ENCODE data around the gene MIF.

MIF gene

DNA sequence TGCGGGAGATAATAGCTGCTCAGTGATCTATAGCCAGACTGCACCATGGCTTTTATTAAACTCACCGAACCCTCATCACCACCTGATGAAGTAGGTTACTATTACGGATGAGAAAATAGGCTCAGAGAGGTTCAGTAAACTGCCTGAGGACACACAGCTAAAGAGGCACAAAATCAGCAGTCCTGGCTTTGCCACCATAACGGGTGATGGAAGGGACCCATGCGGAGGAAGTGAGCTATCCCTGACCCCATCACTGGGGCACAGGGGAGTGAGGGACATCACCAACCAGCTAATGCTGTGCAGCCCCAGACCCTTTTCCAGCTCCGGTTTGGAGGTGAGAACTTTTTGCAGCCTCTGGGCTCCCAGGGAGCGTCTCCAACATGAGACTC, 48.1 kb upstream of the MIF start:
- no peaks in the 10 kb centered on the region for H3K9me2 ChIP-seq (replicated peaks; ENCODE audit: low read depth, low read length)
- no peak overlapping the region for H3K9ac ChIP-seq (ENCODE audit: low read depth, low read length, poor library complexity, severe bottlenecking)

DNA sequence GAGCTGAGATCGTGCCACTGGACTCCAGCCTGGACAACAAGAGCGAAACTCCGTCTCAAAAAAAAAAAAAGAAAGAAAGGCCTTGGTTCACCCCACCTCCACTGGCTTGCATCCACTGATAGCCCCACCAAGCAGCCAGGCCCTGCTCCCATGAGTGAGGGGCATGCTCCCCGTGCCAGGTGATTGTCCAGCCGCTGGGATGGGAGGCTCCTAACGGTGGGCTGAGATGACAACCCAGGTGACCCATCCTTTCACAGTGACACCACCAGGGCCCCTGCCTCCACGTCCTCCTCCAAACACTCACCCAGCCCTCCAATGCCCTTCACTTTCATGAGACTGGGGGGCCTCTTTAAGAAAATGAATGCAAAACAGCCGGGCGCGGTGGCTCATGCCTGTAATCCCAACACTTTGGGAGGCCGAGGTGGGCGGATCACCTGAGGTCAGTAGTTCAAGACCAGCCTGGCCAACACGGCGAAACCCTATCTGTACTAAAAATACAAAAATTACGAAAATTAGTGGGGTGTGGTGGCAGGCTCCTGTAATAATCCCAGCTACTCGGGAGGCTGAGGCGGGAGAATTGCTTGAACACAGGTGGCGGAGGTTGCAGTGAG, 46.8 kb upstream of the MIF start:
- no peak overlapping the region for H3K9ac ChIP-seq (ENCODE audit: low read depth, low read length, poor library complexity, severe bottlenecking)
- H3K9me3 ChIP-seq (ENCODE audit: insufficient read depth, low read depth, low read length), result no peaks in the 10 kb centered on the region
- H4K20me1 ChIP-seq (ENCODE audit: insufficient read depth, low read length, poor library complexity, severe bottlenecking), result no peaks in the 10 kb centered on the region
- H3K36me3 ChIP-seq (ENCODE audit: insufficient read depth, low read length), result no peaks in the 10 kb centered on the region
- TF ChIP-seq EZH2phosphoT487 (IDR thresholded peaks at IDR 0.05; ENCODE audit: borderline replicate concordance), result no peak
- TF ChIP-seq, protein P1, sequence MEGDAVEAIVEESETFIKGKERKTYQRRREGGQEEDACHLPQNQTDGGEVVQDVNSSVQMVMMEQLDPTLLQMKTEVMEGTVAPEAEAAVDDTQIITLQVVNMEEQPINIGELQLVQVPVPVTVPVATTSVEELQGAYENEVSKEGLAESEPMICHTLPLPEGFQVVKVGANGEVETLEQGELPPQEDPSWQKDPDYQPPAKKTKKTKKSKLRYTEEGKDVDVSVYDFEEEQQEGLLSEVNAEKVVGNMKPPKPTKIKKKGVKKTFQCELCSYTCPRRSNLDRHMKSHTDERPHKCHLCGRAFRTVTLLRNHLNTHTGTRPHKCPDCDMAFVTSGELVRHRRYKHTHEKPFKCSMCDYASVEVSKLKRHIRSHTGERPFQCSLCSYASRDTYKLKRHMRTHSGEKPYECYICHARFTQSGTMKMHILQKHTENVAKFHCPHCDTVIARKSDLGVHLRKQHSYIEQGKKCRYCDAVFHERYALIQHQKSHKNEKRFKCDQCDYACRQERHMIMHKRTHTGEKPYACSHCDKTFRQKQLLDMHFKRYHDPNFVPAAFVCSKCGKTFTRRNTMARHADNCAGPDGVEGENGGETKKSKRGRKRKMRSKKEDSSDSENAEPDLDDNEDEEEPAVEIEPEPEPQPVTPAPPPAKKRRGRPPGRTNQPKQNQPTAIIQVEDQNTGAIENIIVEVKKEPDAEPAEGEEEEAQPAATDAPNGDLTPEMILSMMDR (conservative IDR thresholded peaks at IDR 0.05; ENCODE audit: low read length), result no peak
- peaks cover 12% of the 10 kb centered on the region for H3K4me1 ChIP-seq (ENCODE audit: insufficient read depth, low read length, poor library complexity, severe bottlenecking)
- no peak overlapping the region for H3K4me2 ChIP-seq (ENCODE audit: low read depth, low read length, poor library complexity, severe bottlenecking)
- H3K4me3 ChIP-seq (ENCODE audit: low read length, poor library complexity, severe bottlenecking), result no peak overlapping the region
- no peaks in the 10 kb centered on the region for H3F3A ChIP-seq (ENCODE audit: low read depth)
- H2AFZ ChIP-seq (ENCODE audit: low read length), result no peak overlapping the region
- H3K27me3 ChIP-seq (ENCODE audit: insufficient read depth, low read length, poor library complexity, severe bottlenecking), result no peaks in the 10 kb centered on the region
- H3K79me2 ChIP-seq (ENCODE audit: insufficient read depth, low read length), result no peaks in the 10 kb centered on the region
- H3K9me2 ChIP-seq (replicated peaks; ENCODE audit: low read depth, low read length), result no peaks in the 10 kb centered on the region

More for the DNA sequence above, 48.1 kb upstream of the MIF start:
- no peak for TF ChIP-seq EZH2phosphoT487 (IDR thresholded peaks at IDR 0.05; ENCODE audit: borderline replicate concordance)
- no peaks in the 10 kb centered on the region for H3F3A ChIP-seq (ENCODE audit: low read depth)
- no peaks in the 10 kb centered on the region for H3K36me3 ChIP-seq (ENCODE audit: insufficient read depth, low read length)
- peaks cover 12% of the 10 kb centered on the region for H3K4me1 ChIP-seq (ENCODE audit: insufficient read depth, low read length, poor library complexity, severe bottlenecking)
- no peaks in the 10 kb centered on the region for H3K79me2 ChIP-seq (ENCODE audit: insufficient read depth, low read length)
- H4K20me1 ChIP-seq (ENCODE audit: insufficient read depth, low read length, poor library complexity, severe bottlenecking), result no peaks in the 10 kb centered on the region
- H3K4me3 ChIP-seq (ENCODE audit: low read length, poor library complexity, severe bottlenecking), result no peak overlapping the region
- no peak overlapping the region for H3K4me2 ChIP-seq (ENCODE audit: low read depth, low read length, poor library complexity, severe bottlenecking)
- no peak overlapping the region for H2AFZ ChIP-seq (ENCODE audit: low read length)
- no peaks in the 10 kb centered on the region for H3K9me3 ChIP-seq (ENCODE audit: insufficient read depth, low read depth, low read length)
- no peaks in the 10 kb centered on the region for H3K27me3 ChIP-seq (ENCODE audit: insufficient read depth, low read length, poor library complexity, severe bottlenecking)

DNA sequence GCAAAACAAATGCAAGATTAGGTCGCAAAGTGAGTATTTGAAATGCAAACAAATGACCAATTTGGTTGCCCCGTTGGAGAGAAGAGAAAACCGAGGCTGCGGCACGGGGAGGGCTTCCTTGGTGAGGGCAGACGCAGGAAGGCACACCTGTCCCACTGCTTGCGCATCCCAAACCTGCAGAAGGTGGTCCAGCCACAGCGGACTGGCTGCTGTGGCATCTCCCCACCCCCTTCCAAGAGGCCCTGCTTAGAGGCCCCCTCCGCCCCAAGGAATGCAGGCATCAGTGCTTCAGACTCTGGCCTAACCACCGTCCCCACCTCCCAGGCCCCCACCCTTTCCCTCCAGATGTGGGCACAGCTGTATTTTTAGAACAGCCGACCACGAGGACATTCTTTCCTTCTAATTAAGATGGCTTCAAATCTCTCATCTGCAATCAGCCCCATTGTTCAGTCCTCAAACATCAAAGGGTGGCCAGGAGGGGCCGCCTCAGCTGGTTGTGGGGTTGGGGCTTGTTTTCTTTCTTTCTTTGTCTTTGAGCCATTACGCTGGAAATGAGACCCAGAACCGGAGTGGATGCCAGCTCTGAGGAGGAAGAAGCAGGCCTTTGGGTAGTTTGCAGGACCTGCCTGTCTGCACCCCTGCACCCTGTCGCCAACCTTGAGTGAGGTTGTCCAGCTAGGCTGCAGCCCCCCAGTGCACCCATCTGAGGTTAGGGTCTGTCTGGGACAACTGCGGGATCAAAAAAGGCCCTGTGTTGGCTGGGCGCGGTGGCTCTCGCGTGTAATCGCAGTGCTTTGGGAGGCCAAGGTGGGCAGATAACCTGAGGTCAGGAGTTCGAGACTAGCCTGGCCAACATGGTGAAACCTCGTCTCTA, 46.0 kb upstream of the MIF start:
- Histone ChIP-seq H3K4me2 (ENCODE audit: low read depth, low read length, poor library complexity, severe bottlenecking) (no peak overlapping the region), H3K9me3 (ENCODE audit: insufficient read depth, low read depth, low read length) (no peaks in the 10 kb centered on the region), H3K36me3 (ENCODE audit: insufficient read depth, low read length) (no peaks in the 10 kb centered on the region), H3K9ac (ENCODE audit: low read depth, low read length, poor library complexity, severe bottlenecking) (peak overlapping the region; percentile 26), H4K20me1 (ENCODE audit: insufficient read depth, low read length, poor library complexity, severe bottlenecking) (no peaks in the 10 kb centered on the region), H3F3A (ENCODE audit: low read depth) (no peaks in the 10 kb centered on the region), H3K4me3 (ENCODE audit: low read length, poor library complexity, severe bottlenecking) (no peak overlapping the region), H3K79me2 (ENCODE audit: insufficient read depth, low read length) (no peaks in the 10 kb centered on the region), H3K4me1 (ENCODE audit: insufficient read depth, low read length, poor library complexity, severe bottlenecking) (peaks cover 12% of the 10 kb centered on the region), H3K27me3 (ENCODE audit: insufficient read depth, low read length, poor library complexity, severe bottlenecking) (no peaks in the 10 kb centered on the region), H3K9me2 (replicated peaks; ENCODE audit: low read depth, low read length) (no peaks in the 10 kb centered on the region), H2AFZ (ENCODE audit: low read length) (no peak overlapping the region)
- TF ChIP-seq, protein P1 (conservative IDR thresholded peaks at IDR 0.05; ENCODE audit: low read length), result no peak
- no peak for TF ChIP-seq EZH2phosphoT487 (IDR thresholded peaks at IDR 0.05; ENCODE audit: borderline replicate concordance)
